ENCODE measurements around the gene HRH1. TPM values are rescaled to one million over a fixed set of nuclear protein-coding genes. Genes with fewer than 3 reads are reported as not detected.

The HRH1 gene
- total RNA-seq, 1 donor from 2014 or later, result 28.6 TPM

DNA sequence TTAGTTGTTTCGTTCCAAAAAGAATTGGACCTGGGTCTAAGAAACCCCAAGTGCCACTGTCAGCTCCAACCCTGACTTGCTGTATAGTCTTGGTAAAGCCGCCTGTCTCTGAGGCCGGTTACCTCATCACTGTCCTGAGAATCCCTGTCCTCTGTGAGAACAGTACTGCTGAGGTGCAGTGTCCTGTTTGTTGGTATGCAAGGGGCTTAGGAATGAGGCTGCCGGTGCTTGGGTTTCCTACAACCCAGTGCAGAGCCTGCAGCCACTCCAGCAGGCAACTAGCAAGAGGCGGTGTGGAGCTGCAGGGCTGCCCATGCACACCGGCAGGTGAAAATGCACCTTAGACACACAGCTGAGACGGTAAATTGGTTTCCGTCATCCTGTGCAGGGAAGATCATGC lies 65.9 kb downstream of the HRH1 start:
- Mint-ChIP-seq H3K36me3 (ENCODE audit: unreplicated experiment) (peaks cover 5% of the 10 kb centered on the region), H3K9me3 (ENCODE audit: unreplicated experiment) (no peaks in the 10 kb centered on the region), H3K4me3 (ENCODE audit: unreplicated experiment) (no peak overlapping the region), H3K27me3 (ENCODE audit: unreplicated experiment) (no peaks in the 10 kb centered on the region), H3K4me1 (ENCODE audit: unreplicated experiment) (peaks cover 27% of the 10 kb centered on the region), H3K27ac (ENCODE audit: unreplicated experiment) (no peak overlapping the region)
- TF ChIP-seq, protein P1, sequence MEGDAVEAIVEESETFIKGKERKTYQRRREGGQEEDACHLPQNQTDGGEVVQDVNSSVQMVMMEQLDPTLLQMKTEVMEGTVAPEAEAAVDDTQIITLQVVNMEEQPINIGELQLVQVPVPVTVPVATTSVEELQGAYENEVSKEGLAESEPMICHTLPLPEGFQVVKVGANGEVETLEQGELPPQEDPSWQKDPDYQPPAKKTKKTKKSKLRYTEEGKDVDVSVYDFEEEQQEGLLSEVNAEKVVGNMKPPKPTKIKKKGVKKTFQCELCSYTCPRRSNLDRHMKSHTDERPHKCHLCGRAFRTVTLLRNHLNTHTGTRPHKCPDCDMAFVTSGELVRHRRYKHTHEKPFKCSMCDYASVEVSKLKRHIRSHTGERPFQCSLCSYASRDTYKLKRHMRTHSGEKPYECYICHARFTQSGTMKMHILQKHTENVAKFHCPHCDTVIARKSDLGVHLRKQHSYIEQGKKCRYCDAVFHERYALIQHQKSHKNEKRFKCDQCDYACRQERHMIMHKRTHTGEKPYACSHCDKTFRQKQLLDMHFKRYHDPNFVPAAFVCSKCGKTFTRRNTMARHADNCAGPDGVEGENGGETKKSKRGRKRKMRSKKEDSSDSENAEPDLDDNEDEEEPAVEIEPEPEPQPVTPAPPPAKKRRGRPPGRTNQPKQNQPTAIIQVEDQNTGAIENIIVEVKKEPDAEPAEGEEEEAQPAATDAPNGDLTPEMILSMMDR (IDR thresholded peaks at IDR 0.05), result no peak
- DNase-seq (ENCODE audit: extremely low spot score, unreplicated experiment), result no peak

DNA sequence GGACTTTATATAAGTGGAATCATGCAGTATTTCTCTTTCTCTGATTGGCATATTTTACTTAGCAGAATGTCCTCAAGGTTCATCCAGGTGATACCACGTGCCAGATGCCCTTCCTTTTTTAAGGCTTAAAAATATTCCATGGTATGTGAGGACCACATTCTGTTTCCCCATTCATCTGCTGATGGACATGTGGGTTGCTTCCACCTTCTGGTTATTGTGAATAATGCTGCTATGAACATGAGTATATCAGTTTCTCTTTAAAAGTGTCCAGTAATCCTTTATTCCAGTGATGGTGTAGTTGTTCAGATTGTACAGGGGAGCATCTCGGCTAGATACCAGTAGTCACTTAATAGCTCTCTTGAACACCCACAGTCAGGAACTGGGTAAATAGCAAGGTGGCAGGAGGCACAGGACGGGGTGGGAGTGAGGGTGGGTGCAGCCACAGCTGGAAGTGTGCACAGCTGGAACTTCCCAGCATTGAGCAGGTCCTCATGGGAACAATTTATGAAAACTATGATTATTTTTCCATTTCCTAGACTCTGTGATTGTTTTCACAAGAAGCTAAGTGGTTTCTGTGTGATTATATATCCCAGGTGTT lies 67.6 kb downstream of the HRH1 start:
- no peaks in the 10 kb centered on the region for H3K27me3 Mint-ChIP-seq (ENCODE audit: unreplicated experiment)
- no peaks in the 10 kb centered on the region for H3K9me3 Mint-ChIP-seq (ENCODE audit: unreplicated experiment)
- no peak overlapping the region for H3K4me3 Mint-ChIP-seq (ENCODE audit: unreplicated experiment)
- TF ChIP-seq, protein P1 (IDR thresholded peaks at IDR 0.05), result peak; percentile 56
- no peak for DNase-seq (ENCODE audit: extremely low spot score, unreplicated experiment)
- H3K27ac Mint-ChIP-seq (ENCODE audit: unreplicated experiment), result peak overlapping the region; percentile 65
- H3K36me3 Mint-ChIP-seq (ENCODE audit: unreplicated experiment), result peaks cover 5% of the 10 kb centered on the region
- H3K4me1 Mint-ChIP-seq (ENCODE audit: unreplicated experiment), result peaks cover 36% of the 10 kb centered on the region

DNA sequence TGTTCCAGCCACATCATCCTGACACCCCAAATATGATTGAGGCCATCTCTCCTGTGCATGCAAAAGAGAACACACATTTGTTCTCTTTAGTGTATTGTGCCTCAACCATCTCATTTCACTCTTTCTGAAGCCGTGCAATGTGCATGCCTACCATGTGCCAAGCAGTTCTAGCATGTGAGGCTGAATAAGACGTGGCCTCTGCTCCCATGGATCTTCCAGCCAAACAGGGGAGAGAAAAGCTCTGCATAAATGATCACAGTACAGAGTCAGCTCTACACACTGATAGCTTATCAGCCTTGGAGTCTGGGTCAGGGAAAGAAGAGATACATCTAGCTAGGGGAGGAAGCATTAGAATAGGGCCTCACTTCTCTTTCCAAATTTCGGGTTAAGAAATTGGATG lies 69.7 kb downstream of the HRH1 start:
- Mint-ChIP-seq H3K36me3 (ENCODE audit: unreplicated experiment) (peaks cover 6% of the 10 kb centered on the region), H3K4me3 (ENCODE audit: unreplicated experiment) (no peak overlapping the region), H3K27ac (ENCODE audit: unreplicated experiment) (peak overlapping the region; percentile 39), H3K4me1 (ENCODE audit: unreplicated experiment) (peaks cover 32% of the 10 kb centered on the region), H3K9me3 (ENCODE audit: unreplicated experiment) (no peaks in the 10 kb centered on the region), H3K27me3 (ENCODE audit: unreplicated experiment) (no peaks in the 10 kb centered on the region)
- DNase-seq (ENCODE audit: extremely low spot score, unreplicated experiment), result no peak
- TF ChIP-seq, protein P1 (IDR thresholded peaks at IDR 0.05), result no peak

DNA sequence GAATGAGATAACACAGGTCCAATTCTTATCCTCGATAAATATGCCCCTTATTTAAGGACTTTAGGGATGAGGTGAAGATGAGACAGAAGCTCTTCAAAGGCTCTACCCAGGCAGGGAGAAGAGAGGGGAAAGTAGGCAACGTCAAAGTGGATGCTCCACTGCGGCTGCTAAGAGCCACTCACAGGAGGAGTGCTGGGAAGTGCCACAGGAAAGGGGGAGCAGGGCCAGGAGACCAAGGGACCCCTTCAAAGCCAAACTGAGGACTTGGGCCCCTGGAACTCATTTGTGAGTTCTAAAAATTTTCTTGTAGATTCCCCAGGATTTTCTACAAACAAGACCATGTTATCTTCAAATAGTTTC lies 70.6 kb downstream of the HRH1 start:
- H3K27ac Mint-ChIP-seq (ENCODE audit: unreplicated experiment), result peak overlapping the region; percentile 94
- peaks cover 32% of the 10 kb centered on the region for H3K4me1 Mint-ChIP-seq (ENCODE audit: unreplicated experiment)
- peak overlapping the region; percentile 48 for H3K4me3 Mint-ChIP-seq (ENCODE audit: unreplicated experiment)
- DNase-seq (ENCODE audit: extremely low spot score, unreplicated experiment), result peak; percentile 17
- H3K27me3 Mint-ChIP-seq (ENCODE audit: unreplicated experiment), result no peaks in the 10 kb centered on the region
- peaks cover 6% of the 10 kb centered on the region for H3K36me3 Mint-ChIP-seq (ENCODE audit: unreplicated experiment)
- H3K9me3 Mint-ChIP-seq (ENCODE audit: unreplicated experiment), result no peaks in the 10 kb centered on the region
- TF ChIP-seq, protein P1 (IDR thresholded peaks at IDR 0.05), result no peak

DNA sequence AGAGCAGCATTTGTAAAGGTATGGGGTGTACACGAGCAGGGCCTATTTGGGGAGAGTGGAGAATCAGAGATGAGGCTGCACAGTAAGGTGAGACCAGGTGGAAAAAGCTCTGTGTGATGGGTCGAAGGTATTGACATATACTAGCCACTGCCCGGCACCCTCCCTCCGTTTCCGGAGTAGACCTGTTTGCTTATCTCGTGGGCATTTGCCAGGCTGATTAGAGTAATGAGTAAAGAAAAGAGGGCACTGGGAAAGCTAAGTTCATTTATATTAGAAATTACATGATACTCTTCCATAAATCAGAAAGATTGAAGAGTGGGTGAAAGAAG lies 71.7 kb downstream of the HRH1 start:
- Mint-ChIP-seq H3K4me1 (ENCODE audit: unreplicated experiment) (peaks cover 32% of the 10 kb centered on the region), H3K9me3 (ENCODE audit: unreplicated experiment) (no peaks in the 10 kb centered on the region), H3K27me3 (ENCODE audit: unreplicated experiment) (no peaks in the 10 kb centered on the region), H3K27ac (ENCODE audit: unreplicated experiment) (peak overlapping the region; percentile 94), H3K4me3 (ENCODE audit: unreplicated experiment) (peak overlapping the region; percentile 48), H3K36me3 (ENCODE audit: unreplicated experiment) (peaks cover 6% of the 10 kb centered on the region)
- TF ChIP-seq, protein P1 (IDR thresholded peaks at IDR 0.05), result no peak
- no peak for DNase-seq (ENCODE audit: extremely low spot score, unreplicated experiment)

Data from osteocyte (in vitro differentiated cells).